HTERT RPE-1 (cell line): ENCODE measurements around the gene GALP.
"Not testable (repeated sequence)": the region's sequence is repeated elsewhere in the genome, so short reads cannot be mapped to it uniquely, and the experiment has no call there.

ENCODE experiments used
- in situ Hi-C: fragments of 300-500 bp; cut with MboI; formaldehyde crosslinking; loops from 4 replicates; pipeline ENCODE4 v1.14.3; 2020; ENCODE audit warnings: low sequenced_read_pairs

The GALP gene

GRCh38 chr19:56147307-56147706 lies 28.5 kb upstream of the GALP start:
- in situ Hi-C loops: no loop called here

DNA sequence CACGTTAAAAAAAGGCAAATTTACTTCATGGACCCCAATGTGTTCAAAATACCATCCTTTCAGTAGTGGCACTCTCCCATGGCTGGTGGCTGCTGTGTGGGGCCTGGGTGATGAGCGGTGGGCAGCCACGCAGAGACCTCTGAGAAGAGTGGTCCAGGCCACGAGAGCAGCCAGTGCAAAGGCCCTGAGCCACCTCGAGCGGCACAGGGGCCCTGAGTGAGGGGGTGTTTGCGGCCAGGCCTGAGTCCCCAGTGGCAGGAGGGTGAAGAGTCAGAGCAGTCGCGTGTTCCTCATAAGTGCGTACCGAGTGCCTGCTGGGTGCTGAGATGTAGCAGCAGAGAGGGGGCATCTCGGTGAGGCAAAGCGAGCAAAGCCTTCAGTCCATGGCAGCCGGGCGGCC lies 27.7 kb upstream of the GALP start:
- in situ Hi-C loops: no loop called here

DNA sequence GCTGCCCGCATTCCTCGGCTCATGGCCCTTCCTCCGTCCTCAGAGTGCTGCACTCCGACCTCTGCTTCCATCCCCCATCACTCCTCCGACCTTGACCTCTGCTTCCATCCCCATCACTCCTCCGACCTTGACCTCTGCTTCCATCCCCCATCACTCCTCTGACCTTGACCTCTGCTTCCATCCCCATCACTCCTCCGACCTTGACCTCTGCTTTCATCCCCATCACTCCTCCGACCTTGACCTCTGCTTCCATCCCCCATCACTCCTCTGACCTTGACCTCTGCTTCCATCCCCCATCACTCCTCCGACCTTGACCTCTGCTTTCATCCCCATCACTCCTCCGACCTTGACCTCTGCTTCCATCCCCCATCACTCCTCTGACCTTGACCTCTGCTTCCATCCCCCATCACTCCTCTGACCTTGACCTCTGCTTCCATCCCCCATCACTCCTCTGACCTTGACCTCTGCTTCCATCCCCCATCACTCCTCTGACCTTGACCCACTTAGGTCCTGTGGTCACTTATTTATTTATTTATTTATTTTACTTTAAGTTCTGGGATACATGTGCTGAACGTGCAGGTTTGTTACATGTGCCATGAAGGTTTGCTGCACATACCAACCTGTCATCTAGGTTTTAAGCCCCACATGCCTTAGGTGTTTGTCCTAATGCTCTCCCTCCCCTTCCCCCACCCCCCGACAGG lies 26.7 kb upstream of the GALP start:
- in situ Hi-C loops: not testable (repeated sequence)

- in situ Hi-C loops: no loop called here
Measured at GRCh38 chr19:56149656-56150038, 26.2 kb upstream of the GALP start.

DNA sequence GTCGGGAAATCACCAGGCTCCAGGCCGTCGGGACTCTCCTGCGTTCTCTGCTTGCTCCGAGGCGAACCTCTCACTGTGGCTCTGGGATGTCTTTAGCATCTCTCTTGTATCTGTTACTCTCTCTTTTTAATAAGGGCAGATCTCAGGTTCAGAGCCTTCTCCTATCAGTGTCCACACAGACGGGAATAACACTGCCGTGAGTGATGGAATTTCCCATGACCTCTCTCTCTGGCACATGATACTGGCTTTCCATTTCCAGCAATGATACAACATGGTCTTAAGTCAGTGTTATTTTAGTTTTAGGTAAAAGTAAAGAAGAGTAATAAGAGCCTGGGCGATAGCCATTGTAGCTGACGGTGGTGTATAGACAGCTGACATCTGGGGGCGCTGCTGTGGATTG lies 25.4 kb upstream of the GALP start:
- in situ Hi-C loops: no loop called here

GRCh38 chr19:56152644-56153043 lies 23.2 kb upstream of the GALP start:
- in situ Hi-C loops: no loop called here

DNA sequence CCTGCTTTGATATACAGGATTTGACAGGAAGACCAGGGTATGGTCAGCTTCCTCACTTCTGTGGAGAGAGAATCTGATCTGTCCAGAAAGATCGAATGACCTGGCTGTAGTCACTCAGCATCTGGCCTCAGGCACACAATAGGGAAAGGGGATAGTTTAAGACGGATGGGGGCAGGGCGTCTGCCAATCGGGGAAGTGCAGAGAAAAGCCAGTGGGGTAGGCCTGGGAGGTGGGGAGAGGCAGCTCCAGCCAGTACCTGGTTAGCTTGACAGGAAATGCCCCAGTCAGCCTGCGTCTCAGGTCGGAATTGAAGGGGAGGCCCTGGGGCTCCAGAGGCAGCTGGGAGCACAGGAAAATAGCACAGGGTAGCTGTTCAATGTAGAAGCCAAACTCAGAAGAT lies 22.3 kb upstream of the GALP start:
- in situ Hi-C loops: no loop called here

- in situ Hi-C loops: no loop called here
Measured at GRCh38 chr19:56155124-56155687, 20.6 kb upstream of the GALP start.

DNA sequence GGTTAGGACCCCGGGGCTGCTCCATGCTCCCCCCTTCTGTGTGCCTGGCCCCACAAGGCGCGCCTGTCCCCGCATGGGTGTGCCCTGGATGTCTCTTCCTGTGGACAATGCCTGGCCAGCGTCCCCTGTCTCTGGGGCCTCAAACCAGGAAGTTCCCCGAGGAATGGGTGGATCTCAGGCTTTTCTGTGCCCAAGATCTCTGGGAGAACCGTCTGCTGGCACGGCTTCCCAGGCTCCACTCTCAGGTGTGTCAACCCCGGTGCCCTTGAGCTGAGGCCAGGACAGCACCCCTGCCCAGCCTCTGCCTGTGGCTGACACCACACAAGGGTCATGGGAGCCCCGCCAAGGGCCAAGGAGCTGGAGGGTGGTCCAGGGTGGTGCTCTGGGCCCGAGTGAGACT lies 19.0 kb upstream of the GALP start:
- in situ Hi-C loops: no loop called here

- in situ Hi-C loops: no loop called here
Measured at GRCh38 chr19:56158170-56158757, 17.5 kb upstream of the GALP start.

GRCh38 chr19:56159009-56159559 lies 16.7 kb upstream of the GALP start:
- in situ Hi-C loops: no loop called here

DNA sequence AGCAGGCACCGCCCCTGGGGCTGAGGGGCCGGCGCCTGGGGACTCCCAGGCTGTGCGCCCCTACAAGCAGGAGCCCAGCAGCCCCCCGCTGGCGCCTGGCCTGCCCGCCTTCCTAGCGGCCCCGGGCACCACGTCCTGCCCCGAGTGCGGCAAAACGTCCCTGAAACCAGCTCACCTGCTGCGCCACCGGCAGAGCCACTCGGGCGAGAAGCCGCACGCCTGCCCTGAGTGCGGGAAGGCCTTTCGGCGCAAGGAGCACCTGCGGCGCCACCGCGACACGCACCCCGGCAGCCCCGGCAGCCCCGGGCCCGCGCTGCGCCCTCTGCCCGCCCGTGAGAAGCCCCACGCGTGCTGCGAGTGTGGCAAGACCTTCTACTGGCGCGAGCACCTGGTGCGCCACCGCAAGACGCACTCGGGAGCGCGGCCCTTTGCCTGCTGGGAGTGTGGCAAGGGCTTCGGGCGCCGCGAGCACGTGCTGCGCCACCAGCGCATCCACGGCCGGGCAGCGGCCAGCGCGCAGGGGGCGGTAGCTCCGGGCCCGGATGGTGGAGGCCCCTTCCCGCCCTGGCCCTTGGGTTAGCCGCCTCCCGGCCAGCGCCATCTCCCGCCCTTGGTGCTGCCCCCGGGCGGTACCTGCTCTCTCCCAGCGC lies 16.1 kb upstream of the GALP start:
- in situ Hi-C loops: no loop called here

- in situ Hi-C loops: no loop called here
Measured at GRCh38 chr19:56161534-56161933, 14.3 kb upstream of the GALP start.

DNA sequence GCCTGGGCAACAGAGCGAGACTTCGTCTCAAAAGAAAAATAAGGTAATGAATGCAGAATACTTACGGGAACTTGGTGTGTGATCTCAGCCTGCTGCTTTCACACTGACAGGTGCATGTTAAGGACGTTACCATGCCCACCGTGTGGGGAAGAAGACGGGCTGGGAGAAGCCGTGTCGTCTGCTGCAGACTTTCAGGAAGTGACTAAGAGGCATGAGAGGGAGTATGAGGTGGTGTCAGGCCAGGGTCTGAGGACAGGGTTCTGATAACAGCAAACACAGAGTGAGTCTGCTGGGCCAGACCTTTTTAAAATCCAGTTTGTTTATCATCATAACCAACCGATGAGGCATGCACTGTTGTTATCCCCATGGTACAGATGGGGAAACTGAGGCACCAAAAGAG lies 13.6 kb upstream of the GALP start:
- in situ Hi-C loops: no loop called here

DNA sequence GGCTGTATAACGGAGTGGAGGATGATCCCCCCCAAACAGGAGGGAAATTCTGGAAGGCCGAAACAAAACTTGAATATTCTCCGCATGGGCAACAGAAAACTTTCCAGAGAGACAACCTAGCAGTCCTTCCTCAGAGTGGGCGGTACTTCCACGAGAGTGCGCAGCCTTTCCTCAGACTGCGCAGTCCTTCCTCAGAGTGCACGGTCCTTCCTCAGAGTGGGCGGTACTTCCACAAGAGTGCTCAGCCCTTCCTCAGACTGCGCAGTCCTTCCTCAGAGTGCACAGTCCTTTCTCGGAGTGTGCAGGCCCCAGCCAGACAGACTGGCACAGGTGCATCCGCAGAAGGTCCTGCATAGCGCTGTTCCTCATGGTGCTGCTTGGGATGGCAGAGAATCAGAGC lies 12.7 kb upstream of the GALP start:
- in situ Hi-C loops: no loop called here

DNA sequence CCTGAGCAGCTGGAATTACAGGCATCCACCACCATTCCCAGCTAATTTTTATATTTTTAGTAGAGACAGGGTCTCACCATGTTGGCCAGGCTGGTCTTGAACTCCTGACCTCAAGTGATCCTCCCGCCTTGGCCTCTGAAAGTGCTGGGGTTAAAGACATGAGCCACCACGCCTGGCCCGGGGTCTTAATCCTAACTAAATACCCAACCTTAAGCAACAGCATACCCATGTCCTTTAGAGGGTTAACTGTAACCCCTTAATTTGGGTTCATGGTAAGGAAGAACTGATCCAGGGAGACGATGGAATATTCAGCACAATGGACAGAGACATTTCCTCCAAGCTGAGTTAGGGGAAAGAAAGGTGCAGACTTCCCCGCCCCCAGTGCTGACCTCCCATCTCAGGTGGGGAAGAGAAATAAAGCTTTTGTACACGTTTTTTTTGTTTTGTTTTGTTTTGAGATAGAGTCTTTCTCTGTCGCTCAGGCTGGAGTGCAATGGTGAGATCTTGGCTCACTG lies 8.7 kb upstream of the GALP start:
- in situ Hi-C loops: no loop called here

- in situ Hi-C loops: no loop called here
Measured at GRCh38 chr19:56170261-56170660, 5.5 kb upstream of the GALP start.

GRCh38 chr19:56174086-56174485 lies 1.7 kb upstream of the GALP start:
- in situ Hi-C loops: no loop called here

GRCh38 chr19:56174550-56174949 lies 1.3 kb upstream of the GALP start:
- in situ Hi-C loops: no loop called here

DNA sequence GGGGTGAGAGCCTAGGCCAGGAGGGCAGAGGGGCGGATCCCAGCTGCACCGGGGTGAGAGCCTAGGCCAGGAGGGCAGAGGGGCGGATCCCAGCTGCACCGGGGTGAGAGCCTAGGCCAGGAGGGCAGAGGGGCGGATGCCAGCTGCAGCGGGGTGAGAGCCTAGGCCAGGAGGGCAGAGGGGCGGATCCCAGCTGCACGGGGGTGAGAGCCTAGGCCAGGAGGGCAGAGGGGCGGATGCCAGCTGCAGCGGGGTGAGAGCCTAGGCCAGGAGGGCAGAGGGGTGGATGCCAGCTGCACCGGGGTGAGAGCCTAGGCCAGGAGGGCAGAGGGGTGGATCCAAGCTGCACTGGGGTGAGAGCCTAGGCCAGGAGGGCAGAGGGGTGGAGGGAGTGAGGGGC lies 502 bp downstream of the GALP start:
- in situ Hi-C loops: not testable (repeated sequence)

GRCh38 chr19:56176881-56177280 lies 1.1 kb downstream of the GALP start:
- in situ Hi-C loops: no loop called here
